ENCODE results near the gene NEU3.

- TF ChIP-seq EZH2 (IDR thresholded peaks at IDR 0.05; ENCODE audit: insufficient read depth, poor library complexity, severe bottlenecking) (no peak), EZH2phosphoT487 (IDR thresholded peaks at IDR 0.05; ENCODE audit: insufficient read depth, low read depth) (no peak)
Observed at GRCh38 chr11:75035256-75035655, 46.5 kb downstream of the NEU3 start.
